Hypothalamus (tissue), 51 donors: ENCODE results near the gene HMOX2.

Experiments used
- DNase-seq, 51 donors: peaks; one replicate each; lab custom pipeline; 2025; lab: John Stamatoyannopoulos, UW

HMOX2 gene

DNA sequence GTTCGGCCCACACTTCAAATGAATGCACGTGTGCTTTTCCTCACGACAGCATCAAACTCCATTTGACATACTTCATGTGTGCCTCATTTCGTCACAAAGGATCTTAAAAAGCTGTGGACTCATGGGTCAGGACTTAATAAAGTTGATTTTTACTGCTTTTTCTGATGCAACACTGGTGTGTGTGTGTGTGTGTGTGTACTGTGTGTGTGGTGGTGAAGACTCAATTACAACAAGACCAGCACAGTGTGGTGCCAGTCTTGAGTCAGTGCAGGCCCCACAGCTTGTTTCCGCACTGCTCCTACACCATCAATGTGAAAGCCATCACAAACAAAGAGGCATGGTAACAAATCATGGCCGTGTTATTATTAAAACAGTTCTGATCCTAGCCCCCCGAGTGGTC lies 44.7 kb downstream of the HMOX2 start:
- DNase-seq = no peak

DNA sequence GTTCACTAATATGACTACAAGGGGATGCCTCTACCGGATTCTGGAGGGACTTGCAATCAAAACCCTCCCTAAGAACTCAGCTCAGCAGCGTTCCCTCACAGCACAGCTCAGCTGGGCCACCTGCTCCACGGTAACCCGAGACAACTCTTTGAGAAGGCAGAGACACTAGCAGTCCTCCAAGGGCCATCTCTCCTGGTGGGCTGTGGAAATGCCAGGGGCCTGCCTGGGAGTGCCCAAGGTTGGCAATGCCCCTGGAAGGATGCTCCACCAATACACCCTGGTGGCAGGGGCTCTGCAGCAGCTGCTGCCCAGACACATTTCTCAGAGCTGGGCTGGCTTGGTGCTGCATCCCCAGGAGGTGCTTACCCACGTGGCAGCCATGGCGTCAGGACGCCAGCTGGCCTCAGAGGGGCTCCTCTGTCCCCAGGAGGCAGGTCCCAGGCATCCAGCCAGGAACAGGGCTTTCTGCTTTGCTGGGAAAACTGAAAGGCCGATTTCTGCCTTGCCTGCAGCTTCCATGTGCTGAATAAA lies 45.9 kb downstream of the HMOX2 start:
- DNase-seq = peak in 50 of 51 donors; percentile 20 to 94 (median 79)

DNA sequence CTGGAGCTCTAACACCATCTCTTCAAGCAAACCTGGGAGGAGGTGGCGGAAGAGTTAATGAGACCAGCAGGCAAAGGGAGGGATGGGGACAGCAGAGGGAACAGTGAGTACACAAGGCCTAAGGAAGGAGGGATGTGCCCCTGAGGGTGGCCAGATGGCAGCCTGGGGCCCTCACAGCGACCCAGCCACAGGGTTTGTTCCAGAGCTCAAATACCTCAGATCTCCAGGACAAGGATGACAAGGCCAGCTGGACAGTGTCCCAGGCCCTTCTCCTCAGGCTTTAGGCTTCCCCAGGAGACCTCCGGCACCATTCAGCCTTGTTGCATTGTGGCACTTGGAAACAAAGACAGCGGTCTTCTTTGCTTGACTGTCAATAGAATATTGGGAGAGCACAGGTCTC lies 47.5 kb downstream of the HMOX2 start:
- peak in 16 of 51 donors; percentile 26 to 65 (median 34) for DNase-seq

DNA sequence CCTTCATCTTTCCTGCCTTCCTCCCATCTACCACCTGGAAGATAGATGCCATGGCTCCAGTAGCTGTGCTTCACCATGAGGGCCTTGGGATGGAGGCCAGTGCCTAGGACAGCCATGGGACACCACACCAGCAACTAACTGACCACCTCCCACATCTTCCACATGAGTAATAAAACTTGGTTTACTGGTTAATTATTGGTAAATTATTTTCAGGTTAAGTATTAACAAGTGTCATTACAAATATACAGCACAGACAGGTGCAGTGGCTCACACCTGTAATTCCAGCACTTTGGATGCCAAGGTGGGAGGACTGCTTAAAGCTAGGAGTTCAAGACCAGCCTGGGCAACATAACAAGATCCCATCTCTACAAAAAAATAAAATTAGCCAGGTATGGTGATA lies 48.4 kb downstream of the HMOX2 start:
- no peak for DNase-seq

DNA sequence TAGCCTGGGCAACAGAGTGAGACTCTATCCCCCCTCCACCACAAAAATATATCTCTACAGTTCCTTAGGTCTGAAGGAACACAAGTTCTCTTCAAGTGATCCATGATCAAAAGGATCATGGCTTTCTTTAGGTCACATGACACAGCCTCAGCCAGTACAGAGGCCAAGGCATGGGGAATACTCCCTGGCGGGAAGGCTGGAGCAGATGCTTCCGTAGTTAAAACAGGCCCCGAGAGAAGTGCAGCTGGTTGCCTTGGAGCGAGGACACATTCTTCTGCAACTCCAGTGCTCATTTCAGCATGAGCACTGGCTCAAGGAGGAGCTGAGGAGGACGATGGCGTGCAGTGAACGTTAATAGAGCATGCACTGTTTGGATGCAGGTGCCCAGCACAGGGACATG lies 48.9 kb downstream of the HMOX2 start:
- peak in 8 of 51 donors; percentile 14 to 55 (median 34) for DNase-seq

DNA sequence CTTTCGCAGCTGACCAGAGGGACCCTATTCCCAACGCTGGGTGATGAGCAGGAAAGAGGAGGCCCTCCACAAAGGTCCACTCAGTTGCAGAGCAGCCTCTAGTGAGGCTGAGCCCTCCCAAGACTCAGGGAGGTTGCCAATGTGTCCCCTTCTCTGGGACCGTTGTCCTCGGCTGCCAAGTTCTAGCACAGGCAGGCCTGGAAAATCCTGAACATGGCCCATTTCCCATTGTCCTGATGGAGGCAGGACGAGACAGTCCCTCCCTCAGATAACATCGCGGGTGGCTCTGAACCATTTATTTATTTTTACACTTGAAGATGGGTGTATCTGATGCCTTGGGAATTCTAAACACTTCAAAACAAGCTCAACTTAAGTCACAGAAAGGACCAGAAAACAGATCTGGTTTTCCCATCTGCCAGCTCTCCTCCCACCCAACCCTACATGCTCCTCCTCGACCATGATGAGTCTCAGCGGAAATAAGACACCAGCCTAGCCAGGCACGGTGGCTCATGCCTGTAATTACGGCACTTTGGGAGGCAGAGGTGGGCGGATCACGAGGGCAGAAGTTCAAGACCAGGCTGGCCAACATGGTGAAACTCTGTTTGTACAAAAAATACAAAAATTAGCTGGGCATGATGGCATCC lies 49.6 kb downstream of the HMOX2 start:
- peak in 1 of 51 donors; percentile 52 for DNase-seq

DNA sequence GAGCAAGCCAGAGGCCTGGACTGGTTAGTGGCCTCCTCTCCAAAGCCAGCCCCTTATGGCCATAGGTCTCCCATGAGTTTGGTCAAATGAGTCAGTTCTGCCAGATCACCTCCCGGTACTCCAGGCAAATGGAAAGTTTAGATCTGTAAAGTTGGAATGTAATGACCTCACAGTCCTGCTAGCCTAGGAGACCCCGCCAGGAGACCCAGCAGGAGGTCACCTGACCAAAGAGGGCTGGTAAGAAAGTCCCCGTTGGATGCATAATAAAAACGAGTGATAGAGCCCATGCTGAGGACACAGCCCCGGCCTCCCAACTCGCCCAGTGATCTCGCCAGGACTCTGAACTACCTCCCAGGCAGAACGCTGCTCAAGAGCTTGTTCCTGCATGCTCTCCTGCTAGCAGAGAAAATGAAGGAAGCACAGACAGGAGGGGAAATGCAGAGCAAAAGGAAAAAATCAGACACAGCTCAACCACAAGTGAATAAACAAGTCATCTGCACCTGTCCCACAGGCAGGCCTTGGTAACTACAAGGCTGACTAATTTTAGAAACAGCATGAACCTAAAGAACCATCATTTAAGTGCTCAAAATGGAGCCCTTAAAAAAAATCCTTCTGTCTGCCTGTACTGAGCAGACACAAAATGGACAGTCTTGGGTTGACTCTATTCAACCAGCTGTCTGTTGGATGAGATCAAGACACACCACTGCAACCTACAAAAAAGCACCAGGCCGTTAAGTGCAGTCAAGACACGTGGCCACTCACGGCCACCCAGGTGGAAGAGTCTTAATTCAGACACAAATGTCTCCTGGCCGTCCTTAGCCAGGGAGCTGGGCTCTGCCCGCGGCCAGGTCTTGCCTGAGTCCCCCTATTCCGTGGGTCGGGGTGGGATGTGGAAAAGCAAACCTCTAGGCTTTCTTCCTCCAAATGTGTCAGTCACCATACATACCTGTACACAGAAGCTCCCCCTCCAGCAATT lies 53.2 kb downstream of the HMOX2 start:
- peak in 2 of 51 donors; percentile 16 to 22 for DNase-seq

DNA sequence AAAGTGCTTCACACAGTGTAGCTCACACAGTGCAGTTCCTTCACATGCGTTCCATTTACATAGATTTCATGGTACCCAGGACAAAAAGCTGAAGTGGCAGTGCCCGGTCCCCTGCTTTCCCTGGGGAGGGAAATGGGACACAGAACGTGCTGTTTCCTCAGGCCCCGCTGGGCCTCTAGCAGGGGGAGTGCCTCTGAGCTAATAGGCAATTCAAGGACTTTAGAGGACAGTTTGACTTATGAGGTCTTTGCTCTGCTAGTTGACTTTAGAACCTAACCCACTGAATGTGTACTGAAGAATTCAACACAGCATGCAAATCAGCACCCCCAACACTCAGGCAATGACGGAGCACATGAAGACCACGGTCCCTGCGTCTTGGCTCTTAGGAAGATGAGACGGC lies 55.6 kb downstream of the HMOX2 start:
- no peak for DNase-seq

DNA sequence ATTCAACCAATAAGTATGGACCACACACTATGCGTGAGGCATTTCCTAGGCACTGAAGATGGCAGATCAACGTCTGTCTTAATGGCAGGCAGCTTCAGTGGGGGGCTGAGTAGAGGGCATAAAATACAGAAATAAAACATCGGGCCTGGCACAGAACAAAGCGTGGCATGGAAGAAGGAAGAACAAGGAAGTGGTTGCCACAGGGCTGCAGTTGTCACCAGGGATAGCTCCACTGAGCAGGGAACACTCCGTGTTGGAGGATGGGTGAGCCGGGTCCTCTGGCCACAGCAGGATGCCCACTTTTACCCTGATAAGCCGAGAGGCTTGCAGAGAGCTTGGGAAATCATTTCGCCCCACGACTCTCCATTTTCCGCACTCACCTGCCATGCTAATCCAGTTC lies 56.0 kb downstream of the HMOX2 start:
- DNase-seq = no peak

DNA sequence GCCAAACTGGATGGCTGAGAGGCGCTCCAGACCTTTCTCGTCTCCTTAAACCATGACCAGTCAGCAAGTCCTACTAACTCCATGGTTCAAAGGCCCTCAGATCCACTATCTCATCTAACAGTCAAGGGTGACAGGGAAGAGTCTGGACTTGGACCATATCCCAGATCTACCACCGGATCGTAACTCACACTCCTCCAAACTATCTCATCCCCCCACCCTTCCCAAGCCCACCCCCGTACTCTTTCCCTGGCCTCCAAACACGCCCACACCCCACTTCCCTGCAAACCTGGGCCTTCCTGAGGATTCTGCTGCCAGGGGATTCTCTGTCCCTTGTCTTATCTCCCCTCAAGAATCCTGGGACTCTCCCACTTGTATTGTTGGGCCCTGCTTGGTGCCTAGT lies 57.3 kb downstream of the HMOX2 start:
- no peak for DNase-seq

DNA sequence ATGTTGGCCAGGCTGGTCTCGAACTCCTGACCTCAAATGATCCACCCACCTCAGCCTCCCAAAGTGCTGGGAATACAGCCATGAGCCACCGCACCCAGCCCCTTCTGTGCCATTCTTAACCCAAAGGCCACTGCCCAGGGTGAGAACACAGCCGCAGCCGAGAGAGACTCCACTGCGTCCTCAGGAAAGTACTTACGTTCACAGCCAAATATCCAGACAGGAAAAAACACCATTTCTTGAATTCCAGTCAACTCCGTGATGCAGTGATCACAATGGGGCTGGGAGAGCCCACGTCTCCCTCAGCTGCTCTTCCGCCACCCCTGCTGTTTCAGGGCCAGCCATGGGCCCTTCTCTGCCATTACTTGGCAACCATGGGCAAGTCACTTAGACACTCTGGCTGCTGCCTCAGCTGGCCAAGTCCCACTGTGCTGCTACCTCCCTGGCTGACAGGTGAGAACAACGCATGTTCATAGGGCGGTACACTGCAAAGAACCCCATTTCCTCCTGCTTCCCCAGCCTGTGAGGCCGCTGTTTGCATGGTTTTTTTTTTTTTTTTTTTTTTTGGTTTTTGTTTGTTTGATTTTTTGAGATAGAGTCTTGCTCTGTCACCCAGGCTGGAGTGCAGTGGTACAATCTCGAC lies 58.1 kb downstream of the HMOX2 start:
- peak in 1 of 51 donors; percentile 8 for DNase-seq

DNA sequence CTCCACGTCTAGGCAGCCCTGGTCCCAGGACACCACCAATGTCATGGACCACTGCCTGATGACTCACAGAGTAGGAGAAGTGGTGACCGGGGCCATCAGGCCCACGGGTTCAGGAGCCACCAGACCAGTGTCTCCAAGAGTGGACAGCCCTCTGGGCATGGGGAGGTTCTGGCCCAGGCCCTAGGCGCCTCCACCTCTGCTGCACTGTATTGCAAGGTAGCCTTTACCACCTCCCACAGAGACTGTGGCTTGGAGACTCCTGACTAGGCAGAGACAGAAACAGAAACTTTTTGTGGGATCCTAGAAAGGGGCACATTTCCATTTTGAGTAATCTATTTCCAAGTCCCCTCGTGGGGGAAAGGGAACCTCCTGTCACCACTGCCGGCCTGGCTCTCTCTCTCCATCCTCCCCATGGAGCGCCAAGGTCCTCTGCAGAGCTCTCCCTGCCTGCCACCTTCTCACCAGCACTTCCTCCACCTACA lies 59.5 kb downstream of the HMOX2 start:
- DNase-seq = no peak

DNA sequence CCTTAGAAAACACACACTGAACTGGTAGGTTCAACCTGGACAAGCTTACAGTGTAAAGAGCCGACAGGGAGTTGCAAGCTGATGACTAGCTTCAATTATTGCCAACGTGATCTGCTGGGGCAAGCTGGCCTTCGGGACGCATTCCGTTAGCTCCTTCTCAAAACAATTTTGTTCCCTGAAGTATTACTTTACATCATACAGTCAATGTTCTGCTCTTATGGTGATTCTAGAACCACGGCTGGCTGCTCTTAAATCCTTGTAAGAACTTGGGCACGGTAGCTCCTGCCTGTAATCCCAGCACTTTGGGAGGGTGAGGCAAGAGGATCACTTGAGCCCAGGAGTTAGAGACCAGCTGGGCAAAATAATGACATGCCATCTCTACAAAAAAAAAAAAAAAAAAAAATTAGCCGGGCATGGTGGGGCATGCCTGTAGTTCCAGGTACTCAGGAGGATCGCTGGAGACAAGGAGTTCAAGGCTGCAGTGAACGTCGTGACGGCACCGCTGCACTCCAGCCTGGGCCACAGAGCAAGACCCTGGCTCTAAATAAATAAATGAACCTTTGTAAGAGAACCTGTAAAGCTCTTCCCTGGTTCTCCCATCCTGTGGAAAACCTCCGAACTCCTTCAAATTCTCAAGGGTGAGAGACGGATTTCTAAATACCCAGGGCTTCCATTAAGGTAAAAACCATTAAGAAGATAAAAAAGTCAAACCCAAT lies 60.4 kb downstream of the HMOX2 start:
- no peak for DNase-seq

DNA sequence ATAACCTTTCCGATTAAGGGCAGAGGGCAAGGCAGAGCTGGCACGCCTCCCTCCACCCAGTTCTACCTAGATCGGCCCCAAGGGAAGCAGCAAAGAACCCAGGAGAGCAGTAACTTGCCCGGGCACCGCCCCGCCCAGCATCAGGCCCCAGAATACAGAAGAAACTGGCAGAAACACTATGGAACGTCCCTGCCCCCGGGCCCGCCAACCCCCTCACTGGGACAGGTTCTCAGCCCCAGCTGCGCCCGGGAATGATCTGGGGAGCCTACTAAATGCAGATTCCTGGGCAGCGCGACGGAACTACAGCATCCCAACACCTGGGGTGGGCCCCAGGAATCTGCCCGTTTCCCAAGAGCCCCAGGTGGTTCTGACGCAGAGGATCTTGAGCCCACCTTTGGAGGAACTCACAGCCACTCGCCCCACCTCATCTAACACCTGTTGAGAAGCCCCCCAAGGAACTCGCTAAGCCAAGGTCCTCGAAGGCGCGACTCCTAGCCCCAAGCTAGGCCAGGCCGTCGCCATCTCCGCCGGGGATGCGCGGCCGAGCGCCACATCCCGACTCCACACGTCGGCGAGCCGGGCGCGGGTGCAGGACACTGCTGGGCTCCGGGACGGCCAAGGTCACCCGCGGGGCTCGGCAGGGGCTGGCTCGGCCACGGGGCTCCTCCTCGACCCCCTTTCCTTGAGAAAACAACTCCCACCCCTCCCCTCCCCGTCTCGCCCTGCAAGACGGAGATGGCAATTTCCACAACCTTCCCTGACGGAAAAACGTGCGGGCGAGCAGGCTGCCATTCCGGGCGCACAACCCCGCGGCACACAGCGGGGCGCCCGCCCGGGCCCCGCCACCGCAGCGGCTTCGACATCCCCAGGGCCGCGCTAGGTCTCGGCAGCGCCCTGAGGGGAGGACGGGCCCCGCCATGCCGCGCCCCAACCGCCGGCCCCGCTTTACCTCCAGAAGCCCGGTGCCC lies 61.5 kb downstream of the HMOX2 start:
- peak in 25 of 51 donors; percentile 12 to 72 (median 43) for DNase-seq

DNA sequence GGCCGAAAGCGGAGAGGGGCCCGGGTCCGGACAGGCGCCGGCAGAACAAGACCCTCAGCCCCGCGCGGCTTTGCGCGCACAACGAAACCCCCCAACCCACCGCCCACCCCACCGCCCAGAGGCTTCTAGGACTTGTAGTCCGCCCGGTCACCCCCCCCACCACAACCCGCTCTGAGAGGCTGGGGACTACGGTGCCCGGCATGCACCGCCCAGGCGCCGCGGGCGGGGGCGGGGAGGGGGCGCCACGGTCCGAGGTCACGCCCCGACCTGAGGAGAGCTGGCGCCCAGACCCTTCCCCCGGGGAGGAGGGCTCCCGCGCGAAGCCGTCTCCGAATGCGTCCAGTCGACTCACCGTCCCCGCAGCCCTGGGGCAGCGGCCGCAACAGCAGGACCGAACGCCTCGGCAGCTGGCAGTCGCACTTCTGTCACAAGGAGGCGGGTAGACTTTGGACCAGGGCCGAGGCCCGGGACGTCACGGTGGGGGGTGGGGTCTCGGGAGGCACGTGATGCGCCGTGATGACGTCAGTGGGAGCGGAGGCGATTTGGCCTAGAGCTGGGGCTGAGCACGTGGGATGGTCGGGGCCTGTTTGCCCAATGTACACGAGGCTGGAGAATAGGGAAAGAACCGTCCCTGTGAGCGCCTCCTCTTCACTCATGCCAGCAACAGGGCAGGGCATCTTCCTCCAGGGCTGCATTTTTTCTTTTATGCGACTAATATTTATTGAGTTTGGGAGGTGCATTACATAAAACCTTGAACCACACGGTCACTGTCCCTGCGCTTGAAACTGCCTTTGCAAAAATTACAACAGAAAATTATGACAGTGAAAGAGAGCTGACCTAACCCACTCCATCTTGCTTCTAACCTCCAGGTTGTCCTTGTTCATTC lies 62.4 kb downstream of the HMOX2 start, which contains the start of gene CDIP1:
Gene CDIP1 (minus strand): TSS at position 424 of the 886 bp plus-strand sequence. CDS start 24,643 bp downstream, outside the sequence.
- DNase-seq = peak; percentile 88 to 99 (median 97)

DNA sequence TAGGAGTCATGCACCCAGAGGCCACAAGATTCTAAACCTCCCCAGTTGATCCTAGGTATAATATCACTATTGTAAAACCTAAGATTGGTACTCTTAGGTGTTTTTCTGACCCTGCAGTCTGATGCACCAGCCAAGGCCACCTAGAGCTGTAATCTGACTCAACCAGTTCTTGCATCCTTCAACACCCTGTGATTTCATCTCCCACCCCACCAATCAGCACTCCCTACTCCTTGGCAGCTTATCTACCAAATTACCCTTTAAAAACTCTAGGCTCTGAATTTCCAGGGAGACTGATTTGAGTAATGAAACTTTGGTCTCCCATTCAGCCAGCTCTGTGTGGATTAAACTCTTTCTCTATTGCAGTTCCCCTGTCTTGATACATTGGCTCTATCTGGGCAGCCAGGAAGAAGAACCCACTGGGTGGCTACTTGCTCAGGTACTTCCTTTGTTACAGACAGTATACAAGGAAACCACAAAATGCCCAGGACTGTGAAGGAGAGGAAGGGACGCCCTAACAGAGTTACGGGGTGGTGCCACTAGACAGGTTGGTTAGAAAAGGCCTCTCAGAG lies 63.6 kb downstream of the HMOX2 start:
- no peak for DNase-seq

DNA sequence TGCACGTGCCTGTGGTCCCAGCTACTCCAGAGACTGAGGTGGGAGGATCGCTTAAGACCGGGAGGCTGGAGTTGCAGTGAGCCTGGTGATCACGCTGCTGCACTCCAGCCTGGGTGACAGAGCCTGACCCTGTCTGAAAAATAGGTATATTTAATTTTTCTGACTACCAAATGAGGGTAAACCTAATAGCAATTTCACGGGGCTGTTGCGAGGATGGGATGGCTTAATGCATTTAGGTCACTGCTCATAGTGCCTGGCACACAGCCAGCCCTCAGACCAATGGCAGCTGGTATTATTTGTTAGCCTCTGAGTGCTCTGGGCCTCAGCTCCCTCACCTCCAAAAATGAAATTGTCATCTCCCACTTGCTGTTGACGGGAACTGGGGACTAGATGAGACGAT lies 68.3 kb downstream of the HMOX2 start:
- DNase-seq = no peak

DNA sequence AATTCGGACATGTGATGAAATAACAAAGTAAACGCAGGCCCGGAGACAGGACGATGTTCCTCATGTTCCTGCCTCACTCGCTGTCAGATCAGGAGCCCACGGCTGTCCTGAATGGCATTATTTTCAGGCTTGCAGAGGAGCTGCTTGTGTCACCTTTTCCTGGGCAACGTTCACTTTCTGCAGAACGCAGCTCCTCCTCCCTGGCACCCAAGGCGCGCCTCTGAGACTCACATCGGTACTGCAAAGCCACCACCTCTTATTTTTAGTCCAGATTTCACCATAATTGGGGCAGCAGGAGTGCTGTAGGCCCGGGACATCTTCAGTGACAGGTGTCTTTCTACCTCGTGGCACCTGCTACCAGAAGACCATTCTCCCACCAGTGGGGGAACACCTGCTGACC lies 71.9 kb downstream of the HMOX2 start:
- DNase-seq = no peak
